HepG2 (cell line): ENCODE data around the gene MEA1. TPM values are rescaled to one million over a fixed set of nuclear protein-coding genes. Genes with fewer than 3 reads are reported as not detected.

Experiments used
- AKNA ChIP-seq: sonication (generic); formaldehyde crosslinking; IDR thresholded peaks from 2 replicates; pipeline ENCODE4 v1.4.0; 2020; ENCODE audit warnings: missing genetic modification reagents, borderline replicate concordance
- ETV6 ChIP-seq: sonication (generic); formaldehyde crosslinking; conservative IDR thresholded peaks from 2 replicates; pipeline ENCODE4 v1.4.0; 2020; ENCODE audit warnings: missing genetic modification reagents
- KMT2B ChIP-seq: IDR thresholded peaks from 2 replicates; pipeline ENCODE4 v1.6.1; 2016; ENCODE audit warnings: missing genetic modification reagents, missing compliant biosample characterization
- REXO4 ChIP-seq: sonication (generic); formaldehyde crosslinking; IDR thresholded peaks from 2 replicates; pipeline ENCODE4 v1.8.0; 2022; ENCODE audit warnings: missing genetic modification reagents, mild to moderate bottlenecking, borderline replicate concordance
- TRIM22 ChIP-seq: fragments of 450-650 bp; IDR thresholded peaks from 2 replicates; pipeline ENCODE4 v1.6.1; 2017
- ZBTB7A ChIP-seq: sonication (generic); formaldehyde crosslinking; IDR thresholded peaks from 2 replicates; pipeline ENCODE4 v1.8.0; 2022; ENCODE audit warnings: mild to moderate bottlenecking, missing genetic modification reagents
- ZIK1 ChIP-seq: sonication (generic); formaldehyde crosslinking; IDR thresholded peaks from 2 replicates; pipeline ENCODE4 v1.5.0; 2020; ENCODE audit warnings: mild to moderate bottlenecking, low read depth, missing genetic modification reagents, borderline replicate concordance
- ZXDC ChIP-seq: sonication (generic); formaldehyde crosslinking; IDR thresholded peaks from 2 replicates; pipeline ENCODE4 v1.5.0; 2020; ENCODE audit warnings: mild to moderate bottlenecking, missing genetic modification reagents
- polyA plus RNA-seq, 8 experiments: library from polyadenylated mRNA; depleted of rRNA in 3 of 8; stranded (reverse) in 7 of 8; unstranded in 1 of 8; fragments of >200 nt; fragmentation: Illumina TruSeq in 4 of 8; extraction: Trizol in 4 of 8; gene quantifications; 2 replicates each; pipeline versions ENCODE4 v1.2.1 to v1.2.3, GENCODE V29; 2011 to 2016; ENCODE audit warnings: low read depth in 4 of 8, missing spikeins in 1 of 8, mixed read lengths in 1 of 8; ENCODE audit not compliant: insufficient read depth in 1 of 8
- total RNA-seq, 5 experiments: library from RNA; depleted of rRNA; stranded (reverse); fragments of >200 nt; fragmentation: Illumina TruSeq; extraction: Trizol; gene quantifications; 2 replicates each; pipeline ENCODE4 v1.2.3, GENCODE V29; 2016; ENCODE audit warnings: low read depth in 1 of 5
- TF ChIP-seq, protein P1 (sequence below): sonication (generic); formaldehyde crosslinking; IDR thresholded peaks from 2 replicates; pipeline ENCODE4 v1.4.0; 2020; ENCODE audit warnings: mild to moderate bottlenecking, missing genetic modification reagents

The MEA1 gene
- total and polyA plus RNA-seq, 2 of the 13 experiments (the other 11 are each of a cell fraction or from before 2014, with no cell fraction given), result 75.6 to 86.2 TPM

DNA sequence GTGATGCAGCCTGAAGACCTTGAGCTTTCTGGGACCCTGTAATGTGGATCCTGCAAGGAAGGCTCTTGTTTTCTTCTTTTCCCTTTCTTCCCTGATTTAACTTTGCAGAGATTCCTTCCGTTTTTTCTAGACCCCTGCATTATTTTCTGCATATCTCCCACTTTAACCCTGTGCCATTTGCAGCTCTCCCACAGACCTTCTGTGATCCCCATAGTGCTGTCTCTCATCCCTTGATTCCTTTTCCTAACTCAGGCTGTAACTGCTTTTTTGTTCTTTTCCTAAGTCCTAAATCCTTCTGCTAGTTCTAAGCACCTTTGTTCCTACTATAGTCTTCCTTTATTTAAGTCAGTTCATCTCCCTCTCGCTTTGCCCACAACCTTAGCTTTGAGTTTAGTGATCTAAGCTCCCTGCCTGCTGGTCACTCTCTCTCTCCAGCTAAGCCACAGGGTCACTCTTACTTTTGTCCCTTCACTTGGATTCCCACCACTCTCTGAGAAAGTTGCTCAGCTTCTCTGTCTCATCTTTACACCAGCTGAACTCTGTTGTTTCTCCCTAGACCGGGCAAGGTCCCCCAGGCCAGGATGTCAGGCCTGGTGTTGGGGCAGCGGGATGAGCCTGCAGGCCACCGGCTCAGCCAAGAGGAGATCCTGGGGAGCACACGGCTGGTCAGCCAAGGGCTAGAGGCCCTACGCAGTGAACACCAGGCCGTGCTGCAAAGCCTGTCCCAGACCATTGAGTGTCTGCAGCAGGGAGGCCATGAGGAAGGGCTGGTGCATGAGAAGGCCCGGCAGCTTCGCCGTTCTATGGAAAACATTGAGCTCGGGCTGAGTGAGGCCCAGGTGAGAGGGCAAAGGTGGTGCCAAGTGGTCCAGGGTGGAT is 47.2 kb upstream of the MEA1 start (continued):
- TF ChIP-seq, protein P1, sequence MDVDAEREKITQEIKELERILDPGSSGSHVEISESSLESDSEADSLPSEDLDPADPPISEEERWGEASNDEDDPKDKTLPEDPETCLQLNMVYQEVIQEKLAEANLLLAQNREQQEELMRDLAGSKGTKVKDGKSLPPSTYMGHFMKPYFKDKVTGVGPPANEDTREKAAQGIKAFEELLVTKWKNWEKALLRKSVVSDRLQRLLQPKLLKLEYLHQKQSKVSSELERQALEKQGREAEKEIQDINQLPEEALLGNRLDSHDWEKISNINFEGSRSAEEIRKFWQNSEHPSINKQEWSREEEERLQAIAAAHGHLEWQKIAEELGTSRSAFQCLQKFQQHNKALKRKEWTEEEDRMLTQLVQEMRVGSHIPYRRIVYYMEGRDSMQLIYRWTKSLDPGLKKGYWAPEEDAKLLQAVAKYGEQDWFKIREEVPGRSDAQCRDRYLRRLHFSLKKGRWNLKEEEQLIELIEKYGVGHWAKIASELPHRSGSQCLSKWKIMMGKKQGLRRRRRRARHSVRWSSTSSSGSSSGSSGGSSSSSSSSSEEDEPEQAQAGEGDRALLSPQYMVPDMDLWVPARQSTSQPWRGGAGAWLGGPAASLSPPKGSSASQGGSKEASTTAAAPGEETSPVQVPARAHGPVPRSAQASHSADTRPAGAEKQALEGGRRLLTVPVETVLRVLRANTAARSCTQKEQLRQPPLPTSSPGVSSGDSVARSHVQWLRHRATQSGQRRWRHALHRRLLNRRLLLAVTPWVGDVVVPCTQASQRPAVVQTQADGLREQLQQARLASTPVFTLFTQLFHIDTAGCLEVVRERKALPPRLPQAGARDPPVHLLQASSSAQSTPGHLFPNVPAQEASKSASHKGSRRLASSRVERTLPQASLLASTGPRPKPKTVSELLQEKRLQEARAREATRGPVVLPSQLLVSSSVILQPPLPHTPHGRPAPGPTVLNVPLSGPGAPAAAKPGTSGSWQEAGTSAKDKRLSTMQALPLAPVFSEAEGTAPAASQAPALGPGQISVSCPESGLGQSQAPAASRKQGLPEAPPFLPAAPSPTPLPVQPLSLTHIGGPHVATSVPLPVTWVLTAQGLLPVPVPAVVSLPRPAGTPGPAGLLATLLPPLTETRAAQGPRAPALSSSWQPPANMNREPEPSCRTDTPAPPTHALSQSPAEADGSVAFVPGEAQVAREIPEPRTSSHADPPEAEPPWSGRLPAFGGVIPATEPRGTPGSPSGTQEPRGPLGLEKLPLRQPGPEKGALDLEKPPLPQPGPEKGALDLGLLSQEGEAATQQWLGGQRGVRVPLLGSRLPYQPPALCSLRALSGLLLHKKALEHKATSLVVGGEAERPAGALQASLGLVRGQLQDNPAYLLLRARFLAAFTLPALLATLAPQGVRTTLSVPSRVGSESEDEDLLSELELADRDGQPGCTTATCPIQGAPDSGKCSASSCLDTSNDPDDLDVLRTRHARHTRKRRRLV, result no peak
- TF ChIP-seq REXO4 (no peak), ETV6 (CRISPR knock-in tag) (no peak), TRIM22 (no peak), ZBTB7A (no peak), KMT2B (CRISPR knock-in tag) (no peak), AKNA (CRISPR knock-in tag) (0 out of 2 replicates have a peak, but pooled peaks have one; percentile 47), ZIK1 (CRISPR knock-in tag) (peak; percentile 56; the same call in 1 of the 2 replicates), ZXDC (no peak)
